ENCODE measurements around the gene SCTR.

SCTR gene

DNA sequence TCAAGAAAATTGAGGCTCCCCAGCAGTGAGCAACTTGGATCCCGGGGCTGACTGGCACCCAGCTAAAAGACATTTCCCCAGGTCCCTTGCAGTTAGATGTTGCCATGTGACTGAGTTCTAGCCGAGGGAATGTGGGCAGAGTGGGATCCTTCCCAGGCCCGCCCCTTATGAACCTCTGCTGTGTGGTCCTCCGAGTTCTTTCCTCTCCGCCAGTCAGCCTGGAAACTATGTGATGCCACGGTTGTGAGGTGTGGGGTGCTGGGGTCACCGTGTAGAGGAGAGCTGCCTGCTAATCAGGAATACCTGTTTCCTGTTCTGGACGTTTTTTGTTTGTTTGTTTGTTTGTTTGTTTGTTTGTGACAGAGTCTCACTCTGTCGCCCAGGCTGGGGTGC, 47.2 kb downstream of the SCTR start:
- no peak for ATAC-seq
- TF ChIP-seq POU6F1 (CRISPR knock-in tag; IDR thresholded peaks at IDR 0.05; ENCODE audit: borderline replicate concordance, low read depth) (no peak), GLIS3 (CRISPR knock-in tag; IDR thresholded peaks at IDR 0.05) (no peak)

DNA sequence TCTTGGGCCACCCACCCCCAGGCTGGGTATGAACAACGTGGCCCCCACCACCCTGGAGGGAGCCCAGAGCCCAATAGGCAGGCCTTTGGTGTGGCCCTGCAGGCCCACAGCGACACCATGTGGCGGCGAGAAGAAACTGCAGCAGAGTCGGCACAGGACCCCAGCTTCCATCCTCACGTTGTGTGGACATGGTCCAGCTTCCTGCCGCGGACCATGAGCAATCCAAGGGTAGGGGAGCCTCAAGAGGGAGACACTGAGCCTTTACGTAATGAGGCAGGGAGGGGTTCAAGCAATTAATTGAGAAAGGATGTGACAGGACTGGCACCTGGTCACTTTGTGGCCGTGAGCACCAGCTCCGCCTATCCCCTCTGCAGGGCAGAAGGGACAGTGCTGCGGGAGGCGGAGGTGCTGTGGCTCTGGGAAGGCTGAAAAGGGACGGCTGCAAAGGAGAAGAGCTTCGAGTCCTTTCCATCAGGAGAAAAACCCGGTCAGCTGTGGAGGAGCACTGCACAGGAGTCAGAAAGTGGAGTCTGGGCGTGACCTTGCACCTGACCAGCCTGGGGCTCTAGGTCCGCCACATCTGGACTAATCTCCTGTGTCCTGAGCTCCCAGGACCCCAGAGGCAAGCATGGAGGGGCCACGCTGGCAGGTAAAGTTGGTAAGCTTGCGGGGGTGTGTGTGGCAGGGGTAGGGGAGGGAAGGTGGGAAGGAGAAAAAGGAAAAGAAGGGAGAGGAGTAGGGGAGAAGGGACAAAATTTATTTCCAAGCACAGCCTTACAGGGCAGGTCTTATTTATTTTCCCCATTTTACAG, 47.8 kb downstream of the SCTR start:
- TF ChIP-seq, protein P1, sequence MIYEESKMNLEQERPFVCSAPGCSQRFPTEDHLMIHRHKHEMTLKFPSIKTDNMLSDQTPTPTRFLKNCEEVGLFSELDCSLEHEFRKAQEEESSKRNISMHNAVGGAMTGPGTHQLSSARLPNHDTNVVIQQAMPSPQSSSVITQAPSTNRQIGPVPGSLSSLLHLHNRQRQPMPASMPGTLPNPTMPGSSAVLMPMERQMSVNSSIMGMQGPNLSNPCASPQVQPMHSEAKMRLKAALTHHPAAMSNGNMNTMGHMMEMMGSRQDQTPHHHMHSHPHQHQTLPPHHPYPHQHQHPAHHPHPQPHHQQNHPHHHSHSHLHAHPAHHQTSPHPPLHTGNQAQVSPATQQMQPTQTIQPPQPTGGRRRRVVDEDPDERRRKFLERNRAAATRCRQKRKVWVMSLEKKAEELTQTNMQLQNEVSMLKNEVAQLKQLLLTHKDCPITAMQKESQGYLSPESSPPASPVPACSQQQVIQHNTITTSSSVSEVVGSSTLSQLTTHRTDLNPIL (CRISPR knock-in tag; IDR thresholded peaks at IDR 0.05; ENCODE audit: low read depth) = no peak
- no peak for TF ChIP-seq BACH2 (CRISPR knock-in tag; IDR thresholded peaks at IDR 0.05; ENCODE audit: borderline replicate concordance)
- TF ChIP-seq PATZ1 (CRISPR knock-in tag; IDR thresholded peaks at IDR 0.05; ENCODE audit: borderline replicate concordance) = peak; percentile 27; the same call in 1 of the 2 replicates
- peak; percentile 92 for ATAC-seq

GRCh38 chr2:119475857-119476244, 48.4 kb downstream of the SCTR start:
- no peak; the same call in 2 of the 3 replicates for ATAC-seq
- no peak for TF ChIP-seq GLIS3 (CRISPR knock-in tag; IDR thresholded peaks at IDR 0.05)
- TF ChIP-seq ISL1 (CRISPR knock-in tag; IDR thresholded peaks at IDR 0.05) = no peak
- no peak for TF ChIP-seq ZNF70 (CRISPR knock-in tag; IDR thresholded peaks at IDR 0.05)
- TF ChIP-seq ZNF565 (CRISPR knock-in tag; conservative IDR thresholded peaks at IDR 0.05; ENCODE audit: low read depth) = no peak
- no peak for TF ChIP-seq TOX (CRISPR knock-in tag; IDR thresholded peaks at IDR 0.05; ENCODE audit: borderline replicate concordance)
- TF ChIP-seq PPARA (CRISPR knock-in tag; IDR thresholded peaks at IDR 0.05; ENCODE audit: borderline replicate concordance) = no peak
- TF ChIP-seq, protein P2, sequence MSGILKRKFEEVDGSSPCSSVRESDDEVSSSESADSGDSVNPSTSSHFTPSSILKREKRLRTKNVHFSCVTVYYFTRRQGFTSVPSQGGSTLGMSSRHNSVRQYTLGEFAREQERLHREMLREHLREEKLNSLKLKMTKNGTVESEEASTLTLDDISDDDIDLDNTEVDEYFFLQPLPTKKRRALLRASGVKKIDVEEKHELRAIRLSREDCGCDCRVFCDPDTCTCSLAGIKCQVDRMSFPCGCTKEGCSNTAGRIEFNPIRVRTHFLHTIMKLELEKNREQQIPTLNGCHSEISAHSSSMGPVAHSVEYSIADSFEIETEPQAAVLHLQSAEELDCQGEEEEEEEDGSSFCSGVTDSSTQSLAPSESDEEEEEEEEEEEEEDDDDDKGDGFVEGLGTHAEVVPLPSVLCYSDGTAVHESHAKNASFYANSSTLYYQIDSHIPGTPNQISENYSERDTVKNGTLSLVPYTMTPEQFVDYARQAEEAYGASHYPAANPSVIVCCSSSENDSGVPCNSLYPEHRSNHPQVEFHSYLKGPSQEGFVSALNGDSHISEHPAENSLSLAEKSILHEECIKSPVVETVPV (CRISPR knock-in tag; IDR thresholded peaks at IDR 0.05) = no peak
- TF ChIP-seq ZFP30 (CRISPR knock-in tag; IDR thresholded peaks at IDR 0.05) = no peak
- no peak for TF ChIP-seq PATZ1 (CRISPR knock-in tag; IDR thresholded peaks at IDR 0.05; ENCODE audit: borderline replicate concordance)
- no peak for TF ChIP-seq TSHZ2 (CRISPR knock-in tag; IDR thresholded peaks at IDR 0.05)
- no peak for TF ChIP-seq ESRRG (CRISPR knock-in tag; IDR thresholded peaks at IDR 0.05)
- TF ChIP-seq BACH2 (CRISPR knock-in tag; IDR thresholded peaks at IDR 0.05; ENCODE audit: borderline replicate concordance) = no peak
- TF ChIP-seq ARNTL (CRISPR knock-in tag; IDR thresholded peaks at IDR 0.05; ENCODE audit: borderline replicate concordance, low read depth) = no peak
- no peak for TF ChIP-seq TCF4 (CRISPR knock-in tag; IDR thresholded peaks at IDR 0.05; ENCODE audit: borderline replicate concordance)
- TF ChIP-seq RARB (CRISPR knock-in tag; IDR thresholded peaks at IDR 0.05) = no peak
- no peak for TF ChIP-seq ZC3H10 (CRISPR knock-in tag; IDR thresholded peaks at IDR 0.05)
- no peak for TF ChIP-seq ZNF8 (CRISPR knock-in tag; IDR thresholded peaks at IDR 0.05)
- no peak for TF ChIP-seq ZFP3 (CRISPR knock-in tag; IDR thresholded peaks at IDR 0.05)

Measured in SK-N-SH treated with all-trans-retinoic acid at 6 μM for 48 hours (cell line).